GM18502 (cell line): ENCODE data around the gene DAB1.

ENCODE experiments used
- ATAC-seq: cut with Tn5 transposase; IDR thresholded peaks from one replicate; pipeline ENCODE4 v1.9.1; 2021; ENCODE audit warnings: mild to moderate bottlenecking; ENCODE audit not compliant: unreplicated experiment, poor library complexity

DAB1 gene

GRCh38 chr1:56970280-56970679 is 453.6 kb downstream of the DAB1 start:
- ATAC-seq, result no peak

DNA sequence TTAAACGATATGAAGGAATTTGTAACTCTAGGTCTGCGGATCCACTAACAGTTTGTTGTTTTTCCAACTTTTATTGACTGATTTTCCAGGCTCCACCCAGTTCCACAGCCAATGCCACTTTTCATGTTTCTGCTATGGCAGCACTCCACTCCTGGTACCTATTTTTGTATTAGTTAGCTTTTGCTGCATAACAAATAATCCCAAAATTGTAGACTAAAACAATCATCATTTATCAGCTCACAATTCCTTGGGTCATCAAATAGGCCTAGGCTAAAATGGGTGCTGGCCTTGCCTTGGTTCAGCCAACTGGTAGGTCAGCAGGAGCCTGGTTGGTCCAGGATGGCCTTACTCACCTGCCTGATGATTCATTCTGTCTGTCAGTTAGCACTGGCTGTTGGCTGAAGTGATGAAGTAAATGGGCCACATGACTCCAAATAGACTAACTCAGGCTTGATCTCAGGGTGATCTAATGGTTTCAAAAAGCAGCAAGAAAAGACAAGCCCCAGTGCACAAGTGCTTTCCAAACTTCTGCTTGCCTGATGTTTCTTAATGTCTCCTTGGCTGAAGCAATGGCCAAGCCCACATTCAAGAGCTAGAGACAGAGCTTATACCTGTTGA is 454.9 kb downstream of the DAB1 start:
- ATAC-seq, result no peak

GRCh38 chr1:56967900-56968832 is 455.7 kb downstream of the DAB1 start:
- no peak for ATAC-seq

- no peak for ATAC-seq
Observed at GRCh38 chr1:56967355-56967754, 456.5 kb downstream of the DAB1 start.

GRCh38 chr1:56966698-56966999 is 457.2 kb downstream of the DAB1 start:
- no peak for ATAC-seq

DNA sequence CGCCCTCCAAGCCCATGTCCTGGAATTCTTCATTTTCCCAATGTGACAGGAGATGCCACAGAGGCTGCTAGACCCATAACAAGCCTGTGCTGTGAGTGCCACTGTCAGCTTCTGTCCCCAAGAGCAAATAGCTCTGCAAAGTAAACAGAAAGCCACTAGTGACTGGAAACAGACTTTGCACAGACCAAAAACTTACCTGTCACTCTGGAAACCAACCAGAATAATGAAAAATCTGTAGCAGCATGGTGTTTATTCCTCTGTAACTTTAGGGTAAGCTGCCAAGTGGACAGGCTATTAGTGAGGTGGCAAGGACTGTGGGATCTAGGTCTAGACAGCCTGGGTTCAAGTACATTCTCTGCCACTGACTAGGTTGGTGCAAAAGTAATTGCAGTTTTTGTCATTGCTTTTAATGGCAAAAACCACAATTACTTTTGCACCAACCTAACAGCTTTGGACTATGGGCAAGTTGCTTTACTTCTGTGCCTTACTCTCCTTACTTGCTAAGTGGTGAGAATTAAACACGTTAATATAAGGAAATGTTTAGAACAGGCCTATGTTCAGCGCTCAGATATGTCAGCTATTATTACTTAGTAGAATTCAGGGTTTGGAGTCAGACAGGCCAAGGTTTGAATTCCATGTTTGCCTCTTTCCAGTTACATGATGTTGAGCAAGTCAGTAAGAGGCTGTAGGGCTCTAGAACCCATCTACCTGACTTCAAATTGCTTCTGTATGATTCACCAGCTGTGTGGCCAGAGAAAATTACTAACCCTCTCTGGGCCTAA is 457.8 kb downstream of the DAB1 start, which contains the start of gene C8B:
Gene C8B (minus strand): TSS at position 100 of the 782 bp plus-strand sequence. CDS start 67 bp downstream, at position 33.
- no peak for ATAC-seq

DNA sequence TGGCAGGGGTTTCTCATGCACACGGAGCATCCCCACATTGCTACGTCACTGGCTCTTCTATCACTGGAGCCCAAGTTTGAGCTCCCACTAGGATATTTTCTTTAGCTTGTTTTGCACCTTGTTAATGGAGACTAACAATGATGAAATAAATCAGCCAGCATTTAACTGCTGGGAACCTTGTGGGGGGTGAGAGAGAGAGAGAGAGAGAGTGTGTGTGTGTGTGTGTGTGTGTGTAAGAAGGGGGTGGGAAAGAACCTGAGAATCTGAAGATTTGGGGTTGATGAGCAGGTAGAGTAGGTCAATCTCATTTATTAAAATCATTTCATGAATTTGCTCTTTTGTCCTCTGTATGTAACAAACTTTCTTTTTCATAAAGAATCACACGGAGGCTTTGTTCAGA is 458.7 kb downstream of the DAB1 start:
- no peak for ATAC-seq

GRCh38 chr1:56964349-56965017 is 459.4 kb downstream of the DAB1 start:
- no peak for ATAC-seq

GRCh38 chr1:56963667-56964066 is 460.2 kb downstream of the DAB1 start:
- ATAC-seq, result no peak

- no peak for ATAC-seq
Observed at GRCh38 chr1:56961426-56961825, 462.4 kb downstream of the DAB1 start.

- no peak for ATAC-seq
Observed at GRCh38 chr1:56958526-56958925, 465.3 kb downstream of the DAB1 start.

GRCh38 chr1:56957931-56958330 is 465.9 kb downstream of the DAB1 start:
- no peak for ATAC-seq

- ATAC-seq, result no peak
Observed at GRCh38 chr1:56954664-56955063, 469.2 kb downstream of the DAB1 start.

- no peak for ATAC-seq
Observed at GRCh38 chr1:56953386-56953785, 470.5 kb downstream of the DAB1 start.

DNA sequence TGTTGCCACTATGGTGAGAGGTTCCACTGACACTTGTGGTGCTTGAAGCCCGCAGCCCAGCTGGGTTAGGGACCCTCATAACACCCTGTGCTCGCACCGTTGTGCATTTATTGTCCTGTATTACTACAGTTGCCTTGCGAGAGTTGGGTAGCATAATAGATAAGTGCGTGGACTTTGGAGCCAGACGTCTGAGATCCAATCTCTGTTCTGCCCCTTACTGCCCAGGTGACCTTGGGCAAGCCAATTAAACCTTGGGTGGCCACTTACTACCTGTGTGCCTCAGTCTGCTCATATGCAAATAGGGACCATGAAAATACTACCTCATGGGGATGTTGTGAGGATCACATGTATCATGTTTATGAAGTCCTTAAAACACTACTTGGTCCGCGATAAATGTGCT is 471.4 kb downstream of the DAB1 start:
- ATAC-seq, result no peak

GRCh38 chr1:56948403-56949023 is 475.3 kb downstream of the DAB1 start:
- ATAC-seq, result no peak
